CD4-positive, alpha-beta T cell (primary cell): Measurements from ENCODE around the gene MAPK14. TPM values are rescaled to one million over a fixed set of nuclear protein-coding genes. Genes with fewer than 3 reads are reported as not detected.

Experiments
- ATAC-seq: fragments of 200-7000 bp; cut with Tn5 transposase; one replicate; pipeline ENCODE4 v1.10.0; 2022; ENCODE audit warnings: mild to moderate bottlenecking; ENCODE audit not compliant: poor library complexity
- CTCF ChIA-PET: fragments of 350-600 bp; sonication (Branson Sonifier 250); formaldehyde crosslinking; loops from one replicate; lab custom pipeline; 2021; ENCODE audit warnings: antibody characterized with exemption, inconsistent platforms; lab: Charles Lee
- POLR2A ChIA-PET: fragments of 350-600 bp; sonication (Branson Sonifier 250); formaldehyde crosslinking; loops from one replicate; lab custom pipeline; 2021; ENCODE audit warnings: antibody characterized with exemption, inconsistent platforms; lab: Charles Lee
- DNase-seq, 14 experiments: peaks; one replicate each; pipeline ENCODE4 v3.0.0-alpha.2; 2013 to 2020; ENCODE audit warnings: mixed read lengths in 2 of 14
- H3K27ac ChIP-seq, 2 donors: one replicate each; pipeline versions ENCODE4 v1.5.1 to v1.7.0; 2013; ENCODE audit warnings: low read length in 2 of 2, low read depth in 1 of 2, mild to moderate bottlenecking in 1 of 2
- H3K27me3 ChIP-seq, 2 experiments: 1 replicate in 1 of 2; 2 replicates in 1 of 2; pipeline versions ENCODE4 v1.6.1 to v1.7.0; 2013; ENCODE audit warnings: low read length in 2 of 2, control low read depth in 1 of 2, mild to moderate bottlenecking in 1 of 2, moderate library complexity in 1 of 2; ENCODE audit not compliant: insufficient read depth in 2 of 2, control insufficient read depth in 1 of 2
- H3K36me3 ChIP-seq: one replicate; pipeline ENCODE4 v1.6.1; 2013; ENCODE audit warnings: low read length, control low read depth; ENCODE audit not compliant: insufficient read depth
- H3K4me1 ChIP-seq: one replicate; pipeline ENCODE4 v1.6.1; 2013; ENCODE audit warnings: low read length, control low read depth; ENCODE audit not compliant: insufficient read depth
- H3K4me3 ChIP-seq: one replicate; pipeline ENCODE4 v1.5.1; 2013; ENCODE audit warnings: mild to moderate bottlenecking, low read length, moderate library complexity
- H3K9me3 ChIP-seq, 2 experiments: 1 replicate in 1 of 2; 2 replicates in 1 of 2; pipeline versions ENCODE4 v1.6.1 to v1.7.0; 2013; ENCODE audit warnings: low read length in 2 of 2, mild to moderate bottlenecking in 2 of 2, control low read depth in 1 of 2, moderate library complexity in 1 of 2; ENCODE audit not compliant: control insufficient read depth in 1 of 2, insufficient read depth in 1 of 2
- H3K27ac Mint-ChIP-seq: one replicate; pipeline ENCODE4 v1.8.0; 2020; ENCODE audit warnings: mixed read lengths
- H3K27me3 Mint-ChIP-seq: one replicate; pipeline ENCODE4 v1.8.0; 2021; ENCODE audit warnings: mixed read lengths
- H3K36me3 Mint-ChIP-seq: one replicate; pipeline ENCODE4 v1.8.0; 2021; ENCODE audit warnings: low read depth, mixed read lengths
- H3K4me1 Mint-ChIP-seq: one replicate; pipeline ENCODE4 v1.8.0; 2021; ENCODE audit warnings: low read depth, mixed read lengths
- H3K4me3 Mint-ChIP-seq: one replicate; pipeline ENCODE4 v1.8.0; 2020; ENCODE audit warnings: mild to moderate bottlenecking, mixed read lengths
- H3K9me3 Mint-ChIP-seq: one replicate; pipeline ENCODE4 v1.8.0; 2020; ENCODE audit warnings: mixed read lengths
- intact Hi-C, 2 experiments: fragments of 100-400 bp; cut with DNase I in 1 of 2; cut with micrococcal nuclease in 1 of 2; formaldehyde crosslinking; loops; one replicate each; pipeline versions ENCODE4 v1.15.1 to v1.9.0; 2023 to 2025; cut with DNase I, micrococcal nuclease
- total RNA-seq, 174 experiments: library from RNA in 2 of 174; stranded (reverse) in 2 of 174; gene quantifications; one replicate each; pipeline ENCODE4 v1.2.3 and lab custom pipeline; 2021 to 2026
- TF ChIP-seq, protein P1 (sequence below): fragments of 200-600 bp; IDR thresholded peaks from one replicate; pipeline ENCODE4 v1.8.0; 2022; ENCODE audit warnings: antibody characterized with exemption, mild to moderate bottlenecking

The MAPK14 gene
- total RNA-seq, 2 experiments from 2014 or later, result 42.6 to 42.8 TPM

DNA sequence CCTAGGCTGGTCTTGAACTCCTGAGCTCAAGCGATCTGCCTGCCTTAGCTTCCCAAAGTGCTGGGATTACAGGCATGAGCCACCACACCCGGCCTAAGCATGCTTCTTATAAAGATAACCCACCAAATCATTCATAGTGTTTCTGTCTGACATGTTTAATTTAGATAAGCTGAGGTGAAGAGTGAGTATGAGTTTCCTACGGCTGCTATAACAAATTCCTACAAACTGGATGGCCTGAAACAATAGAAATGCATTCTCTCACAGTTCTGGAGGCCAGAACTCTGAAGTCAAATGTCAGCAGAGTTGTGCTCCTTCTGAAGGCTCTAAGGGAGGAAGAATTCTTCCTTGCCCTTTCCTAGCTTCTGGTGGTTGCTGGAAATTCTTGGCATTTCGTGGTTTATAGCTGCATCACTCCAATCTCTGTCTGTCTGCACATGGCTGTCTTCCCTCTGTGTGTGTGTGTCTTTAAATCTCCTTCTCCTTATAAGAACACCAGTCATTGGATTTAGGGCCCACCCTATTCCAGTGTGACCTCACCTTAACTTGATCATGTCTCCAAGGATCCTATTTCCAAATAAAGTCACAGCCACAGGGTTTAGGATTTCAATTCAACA lies 132.6 kb downstream of the MAPK14 start:
- no peak for ATAC-seq
- intact Hi-C loops, result no loop called here
- H3K4me3 ChIP-seq, result no peak overlapping the region
- DNase-seq, result no peak
- H3K4me1 Mint-ChIP-seq, result no peaks in the 10 kb centered on the region
- H3K36me3 ChIP-seq, result peaks cover 6% of the 10 kb centered on the region
- TF ChIP-seq, protein P1, sequence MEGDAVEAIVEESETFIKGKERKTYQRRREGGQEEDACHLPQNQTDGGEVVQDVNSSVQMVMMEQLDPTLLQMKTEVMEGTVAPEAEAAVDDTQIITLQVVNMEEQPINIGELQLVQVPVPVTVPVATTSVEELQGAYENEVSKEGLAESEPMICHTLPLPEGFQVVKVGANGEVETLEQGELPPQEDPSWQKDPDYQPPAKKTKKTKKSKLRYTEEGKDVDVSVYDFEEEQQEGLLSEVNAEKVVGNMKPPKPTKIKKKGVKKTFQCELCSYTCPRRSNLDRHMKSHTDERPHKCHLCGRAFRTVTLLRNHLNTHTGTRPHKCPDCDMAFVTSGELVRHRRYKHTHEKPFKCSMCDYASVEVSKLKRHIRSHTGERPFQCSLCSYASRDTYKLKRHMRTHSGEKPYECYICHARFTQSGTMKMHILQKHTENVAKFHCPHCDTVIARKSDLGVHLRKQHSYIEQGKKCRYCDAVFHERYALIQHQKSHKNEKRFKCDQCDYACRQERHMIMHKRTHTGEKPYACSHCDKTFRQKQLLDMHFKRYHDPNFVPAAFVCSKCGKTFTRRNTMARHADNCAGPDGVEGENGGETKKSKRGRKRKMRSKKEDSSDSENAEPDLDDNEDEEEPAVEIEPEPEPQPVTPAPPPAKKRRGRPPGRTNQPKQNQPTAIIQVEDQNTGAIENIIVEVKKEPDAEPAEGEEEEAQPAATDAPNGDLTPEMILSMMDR, result no peak
- ChIA-PET CTCF (no interaction called here), POLR2A (no interaction called here)
- no peak overlapping the region for H3K27ac ChIP-seq
- H3K4me3 Mint-ChIP-seq, result no peak overlapping the region
- H3K27me3 ChIP-seq, result no peaks in the 10 kb centered on the region
- H3K9me3 Mint-ChIP-seq, result no peaks in the 10 kb centered on the region
- H3K27me3 Mint-ChIP-seq, result no peaks in the 10 kb centered on the region
- H3K9me3 ChIP-seq, result peaks cover 0 to 4% of the 10 kb centered on the region in 2 experiments
- H3K27ac Mint-ChIP-seq, result no peak overlapping the region
- no peaks in the 10 kb centered on the region for H3K4me1 ChIP-seq
- H3K36me3 Mint-ChIP-seq, result peaks cover 12% of the 10 kb centered on the region

Other genes with a start within 250 kb of the MAPK14 start
- not detected for gene CLPSL1, start 246.8 kb upstream of the MAPK14 start, total RNA-seq
- not detected for gene CLPS, start 230.5 kb upstream of the MAPK14 start, total RNA-seq
- not detected for gene LHFPL5, start 222.5 kb upstream of the MAPK14 start, total RNA-seq
- 10 to 100 TPM; 23.0 to 29.1 TPM for gene SRPK1, start 106.7 kb upstream of the MAPK14 start, total RNA-seq
- not detected for gene SLC26A8, start 3.2 kb upstream of the MAPK14 start, total RNA-seq
- gene MAPK13, start 102.7 kb downstream of the MAPK14 start, total RNA-seq, result 10 to 100 TPM; 58.5 to 63.5 TPM
- 10 to 100 TPM; 39.0 to 41.6 TPM for gene BRPF3, start 168.9 kb downstream of the MAPK14 start, total RNA-seq
- gene PNPLA1, start 242.3 kb downstream of the MAPK14 start, total RNA-seq, result under 1 TPM in 1 of 2 experiments, not detected in 1; 0.17 TPM